SU-DHL-6 (cell line): ENCODE data around the gene CELF3.

Experiments used
- H2AFZ ChIP-seq: fragments of 200-600 bp; sonication (generic); 2 replicates; pipeline ENCODE4 v1.6.1; 2014; ENCODE audit warnings: low read depth, mild to moderate bottlenecking, moderate library complexity, mixed read lengths, antibody characterized with exemption, low read length; ENCODE audit not compliant: severe bottlenecking
- H3F3A ChIP-seq: fragments of 200-600 bp; shearing (Covaris generic); 2 replicates; pipeline ENCODE4 v1.6.0; 2016; ENCODE audit warnings: antibody characterized with exemption, mild to moderate bottlenecking; ENCODE audit not compliant: insufficient read depth
- H3K27ac ChIP-seq: fragments of 200-600 bp; sonication (generic); 2 replicates; pipeline ENCODE4 v1.5.1; 2016; ENCODE audit warnings: low read depth, mild to moderate bottlenecking, low read length, moderate library complexity, mixed read lengths
- H3K27me3 ChIP-seq: fragments of 200-600 bp; sonication (generic), shearing (Covaris generic); 2 replicates; pipeline ENCODE4 v1.6.0; 2014; ENCODE audit warnings: mild to moderate bottlenecking, low read length
- H3K36me3 ChIP-seq: fragments of 200-600 bp; sonication (generic); 2 replicates; pipeline ENCODE4 v1.6.1; 2014; ENCODE audit warnings: mild to moderate bottlenecking, low read length, mixed read lengths
- H3K4me2 ChIP-seq: fragments of 300-600, 200-600 bp; shearing (Covaris generic), sonication (generic); 2 replicates; pipeline ENCODE4 v1.6.0; 2014; ENCODE audit warnings: low read length, low read depth, mild to moderate bottlenecking; ENCODE audit not compliant: poor library complexity, severe bottlenecking
- H3K4me3 ChIP-seq: fragments of 200-600 bp; sonication (generic); 2 replicates; pipeline ENCODE4 v1.5.1; 2014; ENCODE audit warnings: antibody characterized with exemption, low read length, mild to moderate bottlenecking, mixed read lengths; ENCODE audit not compliant: insufficient read depth, poor library complexity, severe bottlenecking
- H3K79me2 ChIP-seq: fragments of 200-600 bp; sonication (generic); 2 replicates; pipeline ENCODE4 v1.6.1; 2014; ENCODE audit warnings: mild to moderate bottlenecking, low read length, moderate library complexity; ENCODE audit not compliant: insufficient read depth
- H3K9ac ChIP-seq: fragments of 200-600 bp; sonication (generic); 2 replicates; pipeline ENCODE4 v1.7.0; 2014; ENCODE audit warnings: mild to moderate bottlenecking, low read length
- H3K9me2 ChIP-seq: fragments of 200-600 bp; sonication (generic); replicated peaks from 2 replicates; pipeline ENCODE4 v1.6.1; 2014; ENCODE audit warnings: low read length; ENCODE audit not compliant: insufficient read depth
- H3K9me3 ChIP-seq: fragments of 200-600 bp; sonication (generic); 2 replicates; pipeline ENCODE4 v1.6.1; 2014; ENCODE audit warnings: low read length, mixed read lengths; ENCODE audit not compliant: insufficient read depth
- H4K20me1 ChIP-seq: fragments of 200-600 bp; sonication (generic); 2 replicates; pipeline ENCODE4 v1.6.1; 2014; ENCODE audit warnings: low read depth, mild to moderate bottlenecking, antibody characterized with exemption, low read length, moderate library complexity, mixed read lengths
- EZH2phosphoT487 ChIP-seq: fragments of 200-600 bp; sonication (generic), shearing (Covaris generic); conservative IDR thresholded peaks from 2 replicates; pipeline ENCODE4 v1.6.1; 2018; ENCODE audit warnings: mild to moderate bottlenecking, antibody characterized with exemption, low read length, moderate library complexity, mixed read lengths
- TF ChIP-seq, protein P1 (sequence below): fragments of 200-600 bp; sonication (generic); IDR thresholded peaks from one replicate; pipeline ENCODE4 v1.5.1; 2017; ENCODE audit warnings: antibody characterized with exemption, mild to moderate bottlenecking, low read length, moderate library complexity; ENCODE audit not compliant: insufficient read depth, poor library complexity, severe bottlenecking

The CELF3 gene

GRCh38 chr1:151741516-151741915, 24.9 kb upstream of the CELF3 start:
- Histone ChIP-seq H3K79me2 (no peaks in the 10 kb centered on the region), H3K9ac (no peak overlapping the region), H2AFZ (no peak overlapping the region), H3K9me2 (no peaks in the 10 kb centered on the region), H3K27ac (no peak overlapping the region), H3K27me3 (no peaks in the 10 kb centered on the region), H3K36me3 (no peaks in the 10 kb centered on the region), H3K4me3 (no peak overlapping the region), H3K4me2 (no peak overlapping the region), H3K9me3 (peaks cover 13% of the 10 kb centered on the region; the same call in 1 of the 2 replicates), H4K20me1 (no peaks in the 10 kb centered on the region), H3F3A (no peaks in the 10 kb centered on the region)
- TF ChIP-seq EZH2phosphoT487: no peak
- TF ChIP-seq, protein P1, sequence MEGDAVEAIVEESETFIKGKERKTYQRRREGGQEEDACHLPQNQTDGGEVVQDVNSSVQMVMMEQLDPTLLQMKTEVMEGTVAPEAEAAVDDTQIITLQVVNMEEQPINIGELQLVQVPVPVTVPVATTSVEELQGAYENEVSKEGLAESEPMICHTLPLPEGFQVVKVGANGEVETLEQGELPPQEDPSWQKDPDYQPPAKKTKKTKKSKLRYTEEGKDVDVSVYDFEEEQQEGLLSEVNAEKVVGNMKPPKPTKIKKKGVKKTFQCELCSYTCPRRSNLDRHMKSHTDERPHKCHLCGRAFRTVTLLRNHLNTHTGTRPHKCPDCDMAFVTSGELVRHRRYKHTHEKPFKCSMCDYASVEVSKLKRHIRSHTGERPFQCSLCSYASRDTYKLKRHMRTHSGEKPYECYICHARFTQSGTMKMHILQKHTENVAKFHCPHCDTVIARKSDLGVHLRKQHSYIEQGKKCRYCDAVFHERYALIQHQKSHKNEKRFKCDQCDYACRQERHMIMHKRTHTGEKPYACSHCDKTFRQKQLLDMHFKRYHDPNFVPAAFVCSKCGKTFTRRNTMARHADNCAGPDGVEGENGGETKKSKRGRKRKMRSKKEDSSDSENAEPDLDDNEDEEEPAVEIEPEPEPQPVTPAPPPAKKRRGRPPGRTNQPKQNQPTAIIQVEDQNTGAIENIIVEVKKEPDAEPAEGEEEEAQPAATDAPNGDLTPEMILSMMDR: no peak

- H3K79me2 ChIP-seq: no peaks in the 10 kb centered on the region
- TF ChIP-seq EZH2phosphoT487: no peak
- TF ChIP-seq, protein P1: no peak
- no peak overlapping the region for H3K4me3 ChIP-seq
- H3K36me3 ChIP-seq: no peaks in the 10 kb centered on the region
- no peaks in the 10 kb centered on the region for H3K27me3 ChIP-seq
- H3K4me2 ChIP-seq: no peak overlapping the region
- H3F3A ChIP-seq: no peaks in the 10 kb centered on the region
- peaks cover 13% of the 10 kb centered on the region; the same call in 1 of the 2 replicates for H3K9me3 ChIP-seq
- H3K9ac ChIP-seq: no peak overlapping the region
- H3K27ac ChIP-seq: no peak overlapping the region
- H2AFZ ChIP-seq: no peak overlapping the region
- H4K20me1 ChIP-seq: no peaks in the 10 kb centered on the region
- no peaks in the 10 kb centered on the region for H3K9me2 ChIP-seq
Observed at GRCh38 chr1:151739590-151740355, 23.2 kb upstream of the CELF3 start.

DNA sequence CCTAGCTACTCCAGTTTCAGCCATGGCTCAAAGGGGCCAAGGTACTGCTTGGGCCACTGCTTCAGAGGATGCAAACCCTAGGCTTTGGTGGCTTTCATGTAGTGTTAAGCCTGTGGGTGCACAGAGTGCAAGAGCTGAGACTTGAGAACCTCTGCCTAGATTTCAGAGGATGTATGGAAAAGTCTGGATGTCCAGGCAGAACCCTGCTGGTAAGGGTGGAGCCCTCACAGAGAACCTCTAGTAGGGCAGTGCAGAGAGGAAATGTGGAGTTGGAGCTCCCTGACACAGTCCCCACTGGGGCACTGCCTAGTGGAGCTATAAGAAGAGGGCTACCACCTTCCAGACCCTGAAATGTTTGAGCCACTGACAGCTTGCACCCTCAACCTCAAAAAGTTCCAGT, 20.9 kb upstream of the CELF3 start:
- no peaks in the 10 kb centered on the region for H4K20me1 ChIP-seq
- H3K4me2 ChIP-seq: no peak overlapping the region
- H3K27ac ChIP-seq: no peak overlapping the region
- no peaks in the 10 kb centered on the region for H3K36me3 ChIP-seq
- H3K9me3 ChIP-seq: peaks cover 13% of the 10 kb centered on the region; the same call in 1 of the 2 replicates
- no peak overlapping the region for H3K9ac ChIP-seq
- H3K9me2 ChIP-seq: no peaks in the 10 kb centered on the region
- no peaks in the 10 kb centered on the region for H3K79me2 ChIP-seq
- no peaks in the 10 kb centered on the region for H3F3A ChIP-seq
- no peak overlapping the region for H3K4me3 ChIP-seq
- no peak for TF ChIP-seq EZH2phosphoT487
- TF ChIP-seq, protein P1: no peak
- H3K27me3 ChIP-seq: no peaks in the 10 kb centered on the region
- H2AFZ ChIP-seq: no peak overlapping the region
